PC-3 (cell line): Measurements from ENCODE around the gene COL8A1. TPM values are rescaled to one million over a fixed set of nuclear protein-coding genes. Genes with fewer than 3 reads are reported as not detected.

Experiments used
- ATAC-seq: fragments of 200-7000 bp; cut with Tn5 transposase; 2 replicates; pipeline ENCODE4 v1.9.1; 2020; ENCODE audit warnings: mild to moderate bottlenecking, moderate library complexity
- BruUV-seq: library from RNA; stranded (reverse); fragments of 400-500 nt; replicated peaks from 2 replicates; lab custom pipeline; 2021; lab: Mats Ljungman, UMichigan
- CTCF ChIA-PET: fragments of 300-600 bp; sonication (Branson Sonifier 250); formaldehyde crosslinking; loops from one replicate; lab custom pipeline; 2022; ENCODE audit warnings: antibody characterized with exemption; lab: Charles Lee
- POLR2A ChIA-PET: fragments of 300-600 bp; sonication (Branson Sonifier 250); formaldehyde crosslinking; loops from one replicate; lab custom pipeline; 2022; ENCODE audit warnings: antibody characterized with exemption; ENCODE audit not compliant: unreplicated experiment; lab: Charles Lee
- DNase-seq: peaks from one replicate; pipeline ENCODE4 v3.0.0-alpha.2; 2015
- H2AFZ ChIP-seq: fragments of 300-600 bp; sonication (generic); 2 replicates; pipeline ENCODE4 v1.6.0; 2016; ENCODE audit warnings: antibody characterized with exemption, low read length
- H3F3A ChIP-seq: fragments of 300-600 bp; sonication (generic); one replicate; pipeline ENCODE4 v1.6.0; 2017; ENCODE audit warnings: antibody characterized with exemption, low read length, control low read depth, mild to moderate bottlenecking; ENCODE audit not compliant: unreplicated experiment
- H3K27ac ChIP-seq: fragments of 300-600 bp; sonication (generic); 2 replicates; pipeline ENCODE4 v1.5.1; 2016; ENCODE audit warnings: mild to moderate bottlenecking, low read length
- H3K27me3 ChIP-seq: fragments of 300-600 bp; sonication (generic); 2 replicates; pipeline ENCODE4 v1.6.1; 2016; ENCODE audit warnings: low read length, mixed read lengths
- H3K36me3 ChIP-seq: fragments of 300-600 bp; sonication (generic); 2 replicates; pipeline ENCODE4 v1.6.1; 2016; ENCODE audit warnings: low read depth, mixed run types, low read length, mixed read lengths
- H3K4me1 ChIP-seq: fragments of 300-600 bp; sonication (generic); 2 replicates; pipeline ENCODE4 v1.5.1; 2016; ENCODE audit warnings: low read length; ENCODE audit not compliant: insufficient read depth
- H3K4me2 ChIP-seq: fragments of 300-600 bp; sonication (generic); 2 replicates; pipeline ENCODE4 v1.6.0; 2016; ENCODE audit warnings: low read length
- H3K4me3 ChIP-seq: fragments of 300-600 bp; sonication (generic); 2 replicates; pipeline ENCODE4 v1.5.1; 2016; ENCODE audit warnings: mild to moderate bottlenecking, low read length, mixed read lengths
- H3K79me2 ChIP-seq: fragments of 300-600 bp; sonication (generic); 2 replicates; pipeline ENCODE4 v1.6.1; 2017; ENCODE audit warnings: low read length, mixed read lengths
- H3K9ac ChIP-seq: fragments of 300-600 bp; sonication (generic); 2 replicates; pipeline ENCODE4 v1.6.0; 2016; ENCODE audit warnings: mild to moderate bottlenecking, low read length
- H3K9me2 ChIP-seq: fragments of 300-600 bp; sonication (generic); replicated peaks from 2 replicates; pipeline ENCODE4 v1.6.1; 2016; ENCODE audit warnings: mixed run types, low read length, mixed read lengths
- H3K9me3 ChIP-seq: fragments of 300-600 bp; sonication (generic); 2 replicates; pipeline ENCODE4 v1.6.1; 2016; ENCODE audit warnings: low read length, mixed read lengths
- H4K20me1 ChIP-seq: fragments of 300-600 bp; sonication (generic); 2 replicates; pipeline ENCODE4 v1.6.1; 2016; ENCODE audit warnings: low read length, mixed read lengths
- EZH2 ChIP-seq: fragments of 300-600 bp; sonication (generic); IDR thresholded peaks from one replicate; pipeline ENCODE4 v1.6.1; 2017; ENCODE audit warnings: antibody characterized with exemption, mild to moderate bottlenecking, low read length; ENCODE audit not compliant: unreplicated experiment
- EZH2phosphoT487 ChIP-seq: fragments of 300-600 bp; sonication (generic); IDR thresholded peaks from 2 replicates; pipeline ENCODE4 v1.6.1; 2018; ENCODE audit warnings: mild to moderate bottlenecking, antibody characterized with exemption, low read length, borderline replicate concordance
- intact Hi-C: fragments of 100-400 bp; cut with micrococcal nuclease; formaldehyde crosslinking; loops from 2 replicates; pipeline ENCODE4 v1.9.0; 2023
- total RNA-seq: library from RNA; depleted of rRNA; stranded (reverse); fragments of >200 nt; gene quantifications from 2 replicates; pipeline ENCODE4 v1.2.3, GENCODE V29; 2014
- TF ChIP-seq, protein P1 (sequence below): fragments of 300-600 bp; sonication (generic); conservative IDR thresholded peaks from 2 replicates; pipeline ENCODE4 v1.5.1; 2017; ENCODE audit warnings: antibody characterized with exemption, low read depth, mild to moderate bottlenecking, low read length

The COL8A1 gene
- total RNA-seq, 1 experiment from 2014 or later = 2.4 TPM

GRCh38 chr3:99674086-99674789, 35.8 kb downstream of the COL8A1 start:
- Histone ChIP-seq H3K9ac (no peak overlapping the region), H2AFZ (no peak overlapping the region), H3K9me3 (no peaks in the 10 kb centered on the region), H4K20me1 (no peaks in the 10 kb centered on the region), H3K27ac (no peak overlapping the region), H3K79me2 (no peaks in the 10 kb centered on the region), H3K36me3 (no peaks in the 10 kb centered on the region), H3K9me2 (no peaks in the 10 kb centered on the region), H3K4me1 (peaks cover 40% of the 10 kb centered on the region), H3F3A (no peaks in the 10 kb centered on the region), H3K4me2 (peak overlapping the region; percentile 18), H3K27me3 (no peaks in the 10 kb centered on the region), H3K4me3 (no peak overlapping the region)
- BruUV-seq = no TSS peak
- DNase-seq = peak; percentile 52
- CTCF ChIA-PET = no interaction called here
- ATAC-seq = peak; percentile 54
- TF ChIP-seq, protein P1, sequence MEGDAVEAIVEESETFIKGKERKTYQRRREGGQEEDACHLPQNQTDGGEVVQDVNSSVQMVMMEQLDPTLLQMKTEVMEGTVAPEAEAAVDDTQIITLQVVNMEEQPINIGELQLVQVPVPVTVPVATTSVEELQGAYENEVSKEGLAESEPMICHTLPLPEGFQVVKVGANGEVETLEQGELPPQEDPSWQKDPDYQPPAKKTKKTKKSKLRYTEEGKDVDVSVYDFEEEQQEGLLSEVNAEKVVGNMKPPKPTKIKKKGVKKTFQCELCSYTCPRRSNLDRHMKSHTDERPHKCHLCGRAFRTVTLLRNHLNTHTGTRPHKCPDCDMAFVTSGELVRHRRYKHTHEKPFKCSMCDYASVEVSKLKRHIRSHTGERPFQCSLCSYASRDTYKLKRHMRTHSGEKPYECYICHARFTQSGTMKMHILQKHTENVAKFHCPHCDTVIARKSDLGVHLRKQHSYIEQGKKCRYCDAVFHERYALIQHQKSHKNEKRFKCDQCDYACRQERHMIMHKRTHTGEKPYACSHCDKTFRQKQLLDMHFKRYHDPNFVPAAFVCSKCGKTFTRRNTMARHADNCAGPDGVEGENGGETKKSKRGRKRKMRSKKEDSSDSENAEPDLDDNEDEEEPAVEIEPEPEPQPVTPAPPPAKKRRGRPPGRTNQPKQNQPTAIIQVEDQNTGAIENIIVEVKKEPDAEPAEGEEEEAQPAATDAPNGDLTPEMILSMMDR = no peak
- TF ChIP-seq EZH2phosphoT487 (no peak), EZH2 (no peak)
- POLR2A ChIA-PET = no interaction called here
- intact Hi-C loops = no loop called here

DNA sequence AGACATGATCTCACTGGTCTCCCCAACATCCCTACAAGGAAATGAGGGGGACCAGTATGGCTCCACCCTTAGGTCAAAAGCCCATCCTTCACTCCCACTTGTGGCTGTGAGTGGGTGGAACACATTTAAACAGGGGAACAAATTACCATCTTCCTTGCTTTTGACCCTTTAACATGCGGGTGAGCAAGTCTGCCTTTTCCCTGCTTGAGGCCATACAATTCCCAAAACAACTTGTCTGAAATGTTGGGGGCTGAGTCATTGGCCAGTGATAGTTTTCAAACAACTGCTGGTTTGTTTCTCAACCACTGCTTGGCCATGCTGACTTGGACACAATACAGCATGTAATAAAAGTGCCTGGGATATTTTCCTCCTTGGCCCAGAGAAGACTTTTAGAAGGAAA, 39.6 kb downstream of the COL8A1 start:
- no peaks in the 10 kb centered on the region for H4K20me1 ChIP-seq
- ChIA-PET CTCF (no interaction called here), POLR2A (no interaction called here)
- peaks cover 24% of the 10 kb centered on the region for H3K4me1 ChIP-seq
- no peaks in the 10 kb centered on the region for H3K9me3 ChIP-seq
- no peaks in the 10 kb centered on the region for H3K36me3 ChIP-seq
- no peak; the same call in 1 of the 2 replicates for ATAC-seq
- no peak overlapping the region for H3K4me3 ChIP-seq
- BruUV-seq = no TSS peak
- no peaks in the 10 kb centered on the region for H3K27me3 ChIP-seq
- TF ChIP-seq, protein P1 = no peak
- TF ChIP-seq EZH2phosphoT487 (no peak), EZH2 (no peak)
- H2AFZ ChIP-seq = 0 out of 2 replicates have a peak overlapping the region, but pooled peaks have one; percentile 8
- H3K79me2 ChIP-seq = no peaks in the 10 kb centered on the region
- H3K9me2 ChIP-seq = no peaks in the 10 kb centered on the region
- no peak overlapping the region for H3K9ac ChIP-seq
- peak overlapping the region; percentile 39 for H3K27ac ChIP-seq
- H3F3A ChIP-seq = no peaks in the 10 kb centered on the region
- intact Hi-C loops = no loop called here
- DNase-seq = peak; percentile 74
- 0 out of 2 replicates have a peak overlapping the region, but pooled peaks have one; percentile 1 for H3K4me2 ChIP-seq

DNA sequence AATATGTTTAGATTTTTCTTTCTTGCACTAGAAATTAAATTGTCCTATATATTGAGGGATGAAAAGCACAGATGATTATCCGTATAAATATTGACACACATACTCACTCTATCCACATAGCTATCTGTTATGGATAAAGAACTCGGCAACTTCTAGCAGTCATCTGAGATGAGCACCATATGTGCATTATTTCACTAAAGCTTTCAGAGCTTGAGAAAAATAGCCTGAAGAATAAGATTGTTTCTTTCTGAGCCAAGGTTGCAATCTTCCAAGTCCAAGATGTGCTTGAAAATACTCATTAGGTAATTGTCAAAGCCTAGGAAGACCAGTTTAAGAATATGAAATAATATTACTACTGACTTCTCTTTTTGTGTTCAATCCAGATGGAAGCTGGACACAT, 40.5 kb downstream of the COL8A1 start:
- intact Hi-C loops = no loop called here

More for the DNA sequence above, 40.5 kb downstream of the COL8A1 start:
- Histone ChIP-seq H3F3A (no peaks in the 10 kb centered on the region), H3K9ac (no peak overlapping the region), H3K27ac (no peak overlapping the region), H4K20me1 (no peaks in the 10 kb centered on the region), H3K9me3 (no peaks in the 10 kb centered on the region), H3K36me3 (no peaks in the 10 kb centered on the region), H3K79me2 (no peaks in the 10 kb centered on the region), H3K9me2 (no peaks in the 10 kb centered on the region), H3K4me2 (no peak overlapping the region), H3K4me1 (peaks cover 23% of the 10 kb centered on the region), H3K27me3 (no peaks in the 10 kb centered on the region), H3K4me3 (no peak overlapping the region), H2AFZ (no peak overlapping the region)
- no TSS peak for BruUV-seq
- POLR2A ChIA-PET = no interaction called here
- CTCF ChIA-PET = no interaction called here
- ATAC-seq (no peak), DNase-seq (no peak)
- TF ChIP-seq EZH2 (no peak), EZH2phosphoT487 (no peak)
- TF ChIP-seq, protein P1 = no peak
